HG03066 (cell line): ENCODE data around the gene ADAMTS2.
"Not testable (repeated sequence)": the region's sequence is repeated elsewhere in the genome, so short reads cannot be mapped to it uniquely, and the experiment has no call there.

Experiments used
- ATAC-seq: cut with Tn5 transposase; IDR thresholded peaks from one replicate; pipeline ENCODE4 v1.9.1; 2021; ENCODE audit warnings: low read depth; ENCODE audit not compliant: unreplicated experiment

ADAMTS2 gene

GRCh38 chr5:179327021-179327735 lies 18.1 kb downstream of the ADAMTS2 start:
- ATAC-seq: no peak

- ATAC-seq: no peak
These were observed 18.9 kb downstream of the ADAMTS2 start for GRCh38 chr5:179326122-179326927.

- ATAC-seq: no peak
These were observed 19.8 kb downstream of the ADAMTS2 start for GRCh38 chr5:179325296-179326031.

GRCh38 chr5:179324760-179325295 lies 20.4 kb downstream of the ADAMTS2 start:
- ATAC-seq: no peak

- not testable (repeated sequence) for ATAC-seq
These were observed 20.9 kb downstream of the ADAMTS2 start for GRCh38 chr5:179324316-179324715.

- ATAC-seq: no peak
These were observed 22.0 kb downstream of the ADAMTS2 start for GRCh38 chr5:179323026-179323870.

- no peak for ATAC-seq
These were observed 22.9 kb downstream of the ADAMTS2 start for GRCh38 chr5:179322071-179323025.

GRCh38 chr5:179321206-179321987 lies 23.9 kb downstream of the ADAMTS2 start:
- no peak for ATAC-seq

GRCh38 chr5:179319741-179320281 lies 25.4 kb downstream of the ADAMTS2 start:
- no peak for ATAC-seq

- no peak for ATAC-seq
These were observed 26.1 kb downstream of the ADAMTS2 start for GRCh38 chr5:179319123-179319522.

GRCh38 chr5:179318221-179318955 lies 26.9 kb downstream of the ADAMTS2 start:
- ATAC-seq: no peak

GRCh38 chr5:179317411-179318220 lies 27.6 kb downstream of the ADAMTS2 start:
- ATAC-seq: no peak

GRCh38 chr5:179316982-179317381 lies 28.3 kb downstream of the ADAMTS2 start:
- no peak for ATAC-seq

- no peak for ATAC-seq
These were observed 29.1 kb downstream of the ADAMTS2 start for GRCh38 chr5:179316111-179316551.

GRCh38 chr5:179315356-179315890 lies 29.8 kb downstream of the ADAMTS2 start:
- ATAC-seq: no peak
